Neural cell (in vitro differentiated cells): ENCODE data around the gene GPX3. TPM values are rescaled to one million over a fixed set of nuclear protein-coding genes. Genes with fewer than 3 reads are reported as not detected.

Experiments used
- H2AFZ ChIP-seq: fragments of 200-600, 300-800 bp; sonication (generic), shearing (Covaris generic); 2 replicates; pipeline ENCODE4 v1.6.0; 2014; ENCODE audit warnings: low read depth, mild to moderate bottlenecking, antibody characterized with exemption, low read length, moderate library complexity
- H3F3A ChIP-seq: fragments of 200-600 bp; shearing (Covaris generic); 2 replicates; pipeline ENCODE4 v1.6.1; 2016; ENCODE audit warnings: mild to moderate bottlenecking, moderate library complexity, mixed read lengths, antibody characterized with exemption, low read length; ENCODE audit not compliant: insufficient read depth, poor library complexity, severe bottlenecking
- H3K27ac ChIP-seq: fragments of 200-600, 300-800 bp; sonication (generic), shearing (Covaris generic); 2 replicates; pipeline ENCODE4 v1.5.1; 2014; ENCODE audit warnings: mild to moderate bottlenecking, low read length, moderate library complexity
- H3K27me3 ChIP-seq: fragments of 300-800, 200-600 bp; sonication (generic), shearing (Covaris generic); 2 replicates; pipeline ENCODE4 v1.6.0; 2014; ENCODE audit warnings: mild to moderate bottlenecking, low read depth, low read length, moderate library complexity; ENCODE audit not compliant: insufficient read depth
- H3K36me3 ChIP-seq: fragments of 300-800, 200-600 bp; sonication (generic), shearing (Covaris generic); 2 replicates; pipeline ENCODE4 v1.5.1; 2014; ENCODE audit warnings: mild to moderate bottlenecking, antibody characterized with exemption, low read length, moderate library complexity; ENCODE audit not compliant: insufficient read depth
- H3K4me2 ChIP-seq: fragments of 300-800, 200-600 bp; sonication (generic), shearing (Covaris generic); 2 replicates; pipeline ENCODE4 v1.6.0; 2014; ENCODE audit warnings: mild to moderate bottlenecking, low read length
- H3K4me3 ChIP-seq: fragments of 300-800, 200-600 bp; sonication (generic), shearing (Covaris generic); 2 replicates; pipeline ENCODE4 v1.5.1; 2014; ENCODE audit warnings: mild to moderate bottlenecking, low read length, moderate library complexity
- H3K79me2 ChIP-seq: fragments of 200-600 bp; shearing (Covaris generic); replicated peaks from 2 replicates; pipeline ENCODE4 v1.6.0; 2014; ENCODE audit warnings: mild to moderate bottlenecking, low read length, moderate library complexity; ENCODE audit not compliant: insufficient read depth
- H3K9ac ChIP-seq: fragments of 300-800, 200-600 bp; sonication (generic), shearing (Covaris generic); 2 replicates; pipeline ENCODE4 v1.6.1; 2016; ENCODE audit warnings: mild to moderate bottlenecking, low read length, mixed read lengths
- H3K9me2 ChIP-seq: fragments of 200-600 bp; shearing (Covaris generic); 2 replicates; pipeline ENCODE4 v1.6.1; 2016; ENCODE audit warnings: mild to moderate bottlenecking, low read length, mixed read lengths; ENCODE audit not compliant: insufficient read depth
- H3K9me3 ChIP-seq: fragments of 200-600, 300-800 bp; sonication (generic), shearing (Covaris generic); 2 replicates; pipeline ENCODE4 v1.6.1; 2016; ENCODE audit warnings: mild to moderate bottlenecking, mixed run types, low read length, moderate library complexity, mixed read lengths
- H4K20me1 ChIP-seq: fragments of 200-600 bp; shearing (Covaris generic); 2 replicates; pipeline ENCODE4 v1.6.1; 2016; ENCODE audit warnings: mild to moderate bottlenecking, mixed run types; ENCODE audit not compliant: insufficient read depth
- CTCF ChIP-seq: fragments of 450-650 bp; IDR thresholded peaks from 2 replicates; pipeline ENCODE4 v1.5.1; 2014; ENCODE audit warnings: antibody characterized with exemption, mild to moderate bottlenecking, moderate library complexity; ENCODE audit not compliant: poor library complexity, severe bottlenecking
- EP300 ChIP-seq: fragments of 450-650 bp; conservative IDR thresholded peaks from 2 replicates; pipeline ENCODE4 v1.6.1; 2014; ENCODE audit warnings: antibody characterized with exemption, mild to moderate bottlenecking, moderate library complexity; ENCODE audit not compliant: poor library complexity, severe bottlenecking
- EZH2 ChIP-seq: fragments of 200-600, 300-800 bp; shearing (Covaris generic), sonication (generic); IDR thresholded peaks from 2 replicates; pipeline ENCODE4 v1.6.1; 2014; ENCODE audit warnings: antibody characterized with exemption, low read length, borderline replicate concordance, mild to moderate bottlenecking; ENCODE audit not compliant: insufficient read depth, poor library complexity, severe bottlenecking
- MXI1 ChIP-seq: fragments of 450-650 bp; conservative IDR thresholded peaks from 2 replicates; pipeline ENCODE4 v1.6.1; 2014; ENCODE audit warnings: antibody characterized with exemption, mild to moderate bottlenecking; ENCODE audit not compliant: poor library complexity, severe bottlenecking
- POLR2AphosphoS5 ChIP-seq: IDR thresholded peaks from 2 replicates; pipeline ENCODE4 v1.6.1; 2012
- RAD21 ChIP-seq: fragments of 450-650 bp; conservative IDR thresholded peaks from 2 replicates; pipeline ENCODE4 v1.6.1; 2014; ENCODE audit warnings: antibody characterized with exemption, mild to moderate bottlenecking, moderate library complexity
- SMC3 ChIP-seq: fragments of 450-650 bp; conservative IDR thresholded peaks from 2 replicates; pipeline ENCODE4 v1.6.1; 2014; ENCODE audit warnings: antibody characterized with exemption, mild to moderate bottlenecking, moderate library complexity; ENCODE audit not compliant: poor library complexity
- TAF1 ChIP-seq: IDR thresholded peaks from 2 replicates; pipeline ENCODE4 v1.6.1; 2012; ENCODE audit warnings: low read depth
- polyA plus RNA-seq: library from polyadenylated mRNA; depleted of rRNA; stranded (reverse); fragments of >200 nt; gene quantifications from 2 replicates; pipeline ENCODE4 v1.2.3, GENCODE V29; 2014
- TF ChIP-seq, protein P1 (sequence below): IDR thresholded peaks from 2 replicates; pipeline ENCODE4 v1.6.1; 2012; ENCODE audit warnings: borderline replicate concordance

Gene GPX3
- polyA plus RNA-seq, 1 donor from 2014 or later = 4.0 TPM

- Histone ChIP-seq H3K36me3 (no peaks in the 10 kb centered on the region), H2AFZ (no peak overlapping the region)
- TF ChIP-seq EZH2 (no peak), SMC3 (no peak), CTCF (no peak), EP300 (no peak), RAD21 (no peak), MXI1 (no peak), TAF1 (no peak), POLR2AphosphoS5 (no peak)
- TF ChIP-seq, protein P1, sequence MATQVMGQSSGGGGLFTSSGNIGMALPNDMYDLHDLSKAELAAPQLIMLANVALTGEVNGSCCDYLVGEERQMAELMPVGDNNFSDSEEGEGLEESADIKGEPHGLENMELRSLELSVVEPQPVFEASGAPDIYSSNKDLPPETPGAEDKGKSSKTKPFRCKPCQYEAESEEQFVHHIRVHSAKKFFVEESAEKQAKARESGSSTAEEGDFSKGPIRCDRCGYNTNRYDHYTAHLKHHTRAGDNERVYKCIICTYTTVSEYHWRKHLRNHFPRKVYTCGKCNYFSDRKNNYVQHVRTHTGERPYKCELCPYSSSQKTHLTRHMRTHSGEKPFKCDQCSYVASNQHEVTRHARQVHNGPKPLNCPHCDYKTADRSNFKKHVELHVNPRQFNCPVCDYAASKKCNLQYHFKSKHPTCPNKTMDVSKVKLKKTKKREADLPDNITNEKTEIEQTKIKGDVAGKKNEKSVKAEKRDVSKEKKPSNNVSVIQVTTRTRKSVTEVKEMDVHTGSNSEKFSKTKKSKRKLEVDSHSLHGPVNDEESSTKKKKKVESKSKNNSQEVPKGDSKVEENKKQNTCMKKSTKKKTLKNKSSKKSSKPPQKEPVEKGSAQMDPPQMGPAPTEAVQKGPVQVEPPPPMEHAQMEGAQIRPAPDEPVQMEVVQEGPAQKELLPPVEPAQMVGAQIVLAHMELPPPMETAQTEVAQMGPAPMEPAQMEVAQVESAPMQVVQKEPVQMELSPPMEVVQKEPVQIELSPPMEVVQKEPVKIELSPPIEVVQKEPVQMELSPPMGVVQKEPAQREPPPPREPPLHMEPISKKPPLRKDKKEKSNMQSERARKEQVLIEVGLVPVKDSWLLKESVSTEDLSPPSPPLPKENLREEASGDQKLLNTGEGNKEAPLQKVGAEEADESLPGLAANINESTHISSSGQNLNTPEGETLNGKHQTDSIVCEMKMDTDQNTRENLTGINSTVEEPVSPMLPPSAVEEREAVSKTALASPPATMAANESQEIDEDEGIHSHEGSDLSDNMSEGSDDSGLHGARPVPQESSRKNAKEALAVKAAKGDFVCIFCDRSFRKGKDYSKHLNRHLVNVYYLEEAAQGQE = no peak
Observed at GRCh38 chr5:151041577-151042268, 21.3 kb downstream of the GPX3 start.

DNA sequence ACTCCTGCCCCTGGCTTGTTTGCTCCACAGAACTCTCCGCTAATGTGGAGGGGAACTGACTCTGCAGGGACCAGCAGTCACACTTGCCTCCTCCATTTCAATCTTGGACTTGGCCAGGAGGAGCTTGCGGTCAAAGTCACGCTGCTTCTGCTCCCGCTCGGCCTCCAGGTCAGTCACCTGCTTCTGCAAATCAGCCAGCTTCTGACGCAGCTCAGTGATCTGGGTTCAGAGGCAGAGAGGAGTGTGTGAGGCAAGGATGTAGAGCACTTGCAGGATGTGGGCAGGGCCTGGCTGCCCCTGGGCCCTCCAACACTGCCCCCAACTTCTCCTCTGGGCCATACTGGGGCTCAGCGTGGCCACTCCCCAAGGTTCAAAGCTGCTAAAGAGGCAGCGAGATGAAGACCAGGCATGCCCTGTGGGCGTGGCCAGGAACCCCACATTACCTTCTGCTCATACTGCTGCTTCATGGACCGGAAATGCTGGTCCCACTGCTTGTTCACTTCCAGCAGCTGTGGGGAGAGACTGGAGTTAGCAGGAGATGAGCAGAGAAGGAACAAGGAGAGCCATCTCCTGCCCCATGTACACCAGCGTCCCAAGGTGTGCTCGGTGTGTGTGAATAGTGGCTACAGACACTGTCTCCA is 22.2 kb downstream of the GPX3 start:
- no peaks in the 10 kb centered on the region for H3K27me3 ChIP-seq
- H3K9me3 ChIP-seq = no peaks in the 10 kb centered on the region
- H3K4me3 ChIP-seq = no peak overlapping the region
- H3K36me3 ChIP-seq = no peaks in the 10 kb centered on the region
- no peak overlapping the region for H3K9ac ChIP-seq
- TF ChIP-seq EZH2 = no peak
- TF ChIP-seq, protein P1 = no peak
- H4K20me1 ChIP-seq = no peaks in the 10 kb centered on the region
- H3F3A ChIP-seq = no peaks in the 10 kb centered on the region
- H3K4me2 ChIP-seq = no peak overlapping the region
- no peak overlapping the region for H3K27ac ChIP-seq
- no peaks in the 10 kb centered on the region for H3K9me2 ChIP-seq
- no peak overlapping the region for H2AFZ ChIP-seq
- no peaks in the 10 kb centered on the region for H3K79me2 ChIP-seq

More at GRCh38 chr5:151041577-151042268, 21.3 kb downstream of the GPX3 start:
- H3K79me2 ChIP-seq = no peaks in the 10 kb centered on the region
- no peak overlapping the region for H3K4me3 ChIP-seq
- no peaks in the 10 kb centered on the region for H3K9me2 ChIP-seq
- no peaks in the 10 kb centered on the region for H3K27me3 ChIP-seq
- no peak overlapping the region for H3K27ac ChIP-seq
- no peaks in the 10 kb centered on the region for H3F3A ChIP-seq
- no peak overlapping the region for H3K4me2 ChIP-seq
- no peaks in the 10 kb centered on the region for H3K9me3 ChIP-seq
- no peak overlapping the region for H3K9ac ChIP-seq
- H4K20me1 ChIP-seq = no peaks in the 10 kb centered on the region
